NCI-H748 treated with DMSO at 0.1 percent for 48 hours (cell line): Measurements from ENCODE around the gene SLC5A5.
A peak's percentile ranks its signal among the peaks of the same experiment; 100 is the strongest.

Experiments used
- DNase-seq: peaks from one replicate; lab custom pipeline; 2025; lab: John Stamatoyannopoulos, UW

Gene SLC5A5

GRCh38 chr19:17871878-17872250 is at the start of gene SLC5A5:
Gene SLC5A5, plus strand, starts transcription at chr19:17871945. Its CDS starts 375 bp downstream, at chr19:17872320.
- no peak for DNase-seq

DNA sequence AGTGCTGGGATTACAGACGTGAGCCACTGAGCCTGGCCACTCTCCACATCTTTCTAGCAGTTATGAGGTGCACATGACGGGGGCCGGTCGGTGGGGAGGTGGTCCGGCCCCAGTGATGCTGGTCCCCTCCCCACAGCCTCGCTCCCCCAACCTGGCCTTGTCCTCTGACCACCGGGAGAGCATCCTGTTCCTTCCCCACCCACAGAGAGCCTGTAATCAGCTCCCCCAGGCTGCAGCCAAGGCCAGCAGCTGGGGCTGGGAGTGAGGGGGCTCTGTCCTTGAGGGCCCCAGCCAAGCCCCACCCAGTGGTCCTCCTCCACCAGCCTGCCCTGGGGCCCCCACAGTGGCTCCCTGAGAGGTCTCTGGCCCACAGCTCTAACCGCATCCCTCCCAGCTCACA is 47.4 kb upstream of the SLC5A5 start:
- DNase-seq, result no peak

DNA sequence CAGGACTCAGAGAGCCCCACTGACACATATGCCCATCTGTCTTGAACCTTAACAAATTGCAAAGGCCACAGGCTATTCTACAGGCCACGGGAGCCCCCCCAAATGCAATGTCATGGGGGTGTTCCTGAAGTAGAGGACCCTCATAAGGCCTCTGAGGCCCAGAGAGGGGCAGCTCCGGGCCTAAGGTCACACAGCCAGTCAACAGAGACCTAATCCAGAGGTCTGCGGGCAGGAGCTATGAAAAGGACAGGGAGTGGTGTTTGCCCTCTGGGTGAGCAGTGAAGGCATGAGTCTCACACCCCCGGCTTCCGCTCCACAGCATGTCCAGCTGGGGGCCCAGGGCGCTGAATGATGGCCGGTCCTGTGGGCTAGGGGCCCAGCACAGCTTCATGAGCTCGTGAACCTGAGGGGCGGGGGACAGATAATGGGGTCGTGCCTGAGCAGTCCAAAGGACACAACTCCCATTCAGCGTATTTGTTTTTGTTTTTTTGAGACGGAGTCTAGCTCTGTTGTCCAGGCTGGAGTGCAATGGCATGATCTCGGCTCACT is 45.2 kb upstream of the SLC5A5 start:
- no peak for DNase-seq

DNA sequence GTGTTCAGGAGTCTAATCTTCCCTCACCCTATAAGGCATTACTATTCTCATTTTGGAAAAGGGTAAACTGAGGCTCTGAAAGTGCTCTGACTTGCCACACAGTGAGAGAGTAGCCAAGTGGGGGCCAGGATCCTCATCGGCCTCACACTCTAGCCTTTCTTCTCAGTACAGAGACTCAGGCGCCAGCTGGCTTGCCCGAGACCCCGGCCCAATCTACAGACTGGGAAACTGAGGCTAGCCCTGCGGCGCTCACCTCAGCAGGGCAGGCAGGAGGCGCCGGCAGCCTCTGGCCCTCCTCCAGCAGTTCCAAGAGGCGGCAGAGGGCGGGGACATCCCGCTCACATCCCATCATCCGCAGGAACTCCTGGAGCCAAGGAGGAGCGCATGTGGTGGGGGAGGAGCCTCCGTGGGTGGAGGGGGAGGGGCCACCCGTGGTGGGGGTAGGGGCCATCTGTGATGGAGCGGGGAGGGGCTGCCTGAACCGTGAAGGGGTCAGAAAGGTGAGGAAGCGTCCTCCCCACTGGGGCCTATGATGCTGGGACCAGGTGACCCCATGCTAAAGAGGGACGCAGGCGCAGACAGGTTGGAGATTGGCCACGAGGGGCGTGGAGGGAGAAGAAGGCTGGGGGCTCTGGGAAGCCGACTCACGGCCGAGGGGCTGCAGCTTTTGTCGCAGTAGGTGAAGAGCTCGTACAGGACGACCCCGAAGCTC is 41.7 kb upstream of the SLC5A5 start:
- DNase-seq, result peak; percentile 27

DNA sequence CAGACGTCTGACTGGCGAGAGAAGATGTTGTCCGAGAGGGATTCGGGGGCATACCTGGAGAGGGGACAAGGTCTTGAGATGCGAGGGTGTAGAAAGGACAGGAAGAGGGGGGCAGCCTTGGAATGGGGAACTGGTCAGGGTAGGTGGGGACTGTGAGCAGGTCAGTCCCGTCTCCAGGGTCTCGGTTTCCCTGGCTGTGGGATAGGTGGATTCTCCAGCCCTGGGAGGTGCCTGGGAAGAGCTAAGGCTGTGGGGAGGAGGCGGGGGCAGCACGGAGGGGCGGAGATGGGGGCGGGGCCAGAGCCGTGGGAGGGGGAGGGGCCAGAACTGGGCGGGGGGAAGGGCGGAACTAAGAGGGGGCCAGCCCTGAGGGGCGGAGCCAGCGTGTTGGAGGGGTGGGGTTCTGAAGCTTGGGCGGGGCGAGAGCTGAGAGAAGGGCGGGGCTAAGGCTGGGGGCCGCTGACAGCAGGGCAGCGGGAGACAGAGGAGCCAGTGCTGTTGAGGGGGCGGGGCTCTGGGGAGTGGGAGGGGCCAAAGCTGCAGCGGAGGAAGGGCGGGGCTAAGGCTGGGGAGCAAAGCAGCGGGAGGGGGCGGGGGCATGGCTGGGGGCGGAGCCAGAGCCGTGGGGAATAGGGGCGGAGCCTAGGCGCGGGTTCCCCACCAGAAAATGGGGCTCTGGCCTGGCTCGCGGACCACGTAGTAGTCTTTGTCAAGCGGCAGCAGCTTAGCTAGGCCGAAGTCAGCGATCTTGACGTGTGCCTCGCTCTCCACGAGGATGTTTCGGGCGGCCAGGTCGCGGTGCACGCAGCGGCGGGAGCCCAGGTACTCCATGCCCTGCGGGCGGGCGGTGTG is 41.0 kb upstream of the SLC5A5 start:
- DNase-seq, result peak; percentile 66

DNA sequence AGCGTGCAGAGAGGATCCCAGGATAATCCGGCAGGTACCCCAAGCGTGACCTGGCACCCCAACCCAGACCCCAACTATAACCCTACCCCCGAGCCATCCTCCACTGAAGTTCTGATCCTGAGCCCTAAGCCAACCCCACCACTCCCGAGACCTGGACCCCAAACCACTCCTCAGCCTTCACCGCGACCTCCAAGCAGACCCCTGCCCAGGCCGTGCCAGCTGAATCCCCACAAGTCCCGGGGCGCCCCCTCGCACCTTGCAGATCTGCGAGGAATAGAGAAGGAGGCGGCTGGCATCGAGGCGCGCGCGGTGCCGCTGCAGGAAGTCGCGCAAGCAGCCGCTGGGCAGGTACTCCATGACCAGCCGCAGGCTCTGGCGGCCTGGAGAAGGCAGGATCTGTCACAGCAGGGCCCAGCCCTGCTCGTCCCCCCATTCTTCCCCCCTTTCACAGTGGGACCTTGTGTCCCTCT is 40.3 kb upstream of the SLC5A5 start:
- DNase-seq, result no peak

- no peak for DNase-seq
Measured at GRCh38 chr19:17832443-17833208, 39.1 kb upstream of the SLC5A5 start.

DNA sequence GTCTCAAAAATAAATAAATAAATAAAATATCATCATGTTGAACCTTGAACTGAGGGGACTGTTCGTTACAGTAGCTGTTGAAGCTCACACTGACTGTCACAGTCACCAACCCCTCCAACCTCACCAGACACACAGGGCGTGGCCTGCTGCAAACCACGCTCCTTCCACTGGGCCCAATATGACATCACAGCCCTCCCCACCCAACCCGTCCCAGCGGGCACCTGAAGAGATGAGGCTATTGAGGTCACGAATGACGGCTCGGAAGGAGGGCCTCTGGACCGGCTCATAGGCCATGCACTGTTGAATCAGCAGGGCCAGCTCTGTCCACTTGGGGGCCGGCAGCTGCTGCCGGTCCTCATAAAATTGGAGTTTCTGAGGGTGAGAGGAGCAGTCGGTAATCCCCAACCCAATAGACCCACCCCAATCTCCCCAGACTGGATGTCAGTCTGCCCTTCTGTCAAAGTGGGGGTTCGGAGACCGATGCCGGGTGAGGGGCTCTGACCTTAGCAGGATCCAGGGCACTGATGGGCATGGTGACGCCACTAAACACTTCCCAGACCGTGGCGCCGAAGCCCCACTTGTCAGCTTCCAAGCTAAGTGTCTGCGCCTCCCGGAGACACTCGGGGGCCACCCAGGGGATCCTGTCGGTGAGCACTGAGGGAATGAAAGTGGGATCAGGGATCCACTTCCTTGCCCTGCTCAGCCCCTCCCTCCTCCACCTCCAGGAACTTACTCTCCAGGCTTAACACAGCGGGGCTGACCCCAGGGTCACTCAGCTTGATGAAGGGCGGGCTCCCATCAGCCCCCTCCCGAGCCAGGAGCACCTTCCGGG is 37.2 kb upstream of the SLC5A5 start:
- DNase-seq, result no peak

GRCh38 chr19:17835182-17836006 is 36.4 kb upstream of the SLC5A5 start:
- DNase-seq, result no peak

DNA sequence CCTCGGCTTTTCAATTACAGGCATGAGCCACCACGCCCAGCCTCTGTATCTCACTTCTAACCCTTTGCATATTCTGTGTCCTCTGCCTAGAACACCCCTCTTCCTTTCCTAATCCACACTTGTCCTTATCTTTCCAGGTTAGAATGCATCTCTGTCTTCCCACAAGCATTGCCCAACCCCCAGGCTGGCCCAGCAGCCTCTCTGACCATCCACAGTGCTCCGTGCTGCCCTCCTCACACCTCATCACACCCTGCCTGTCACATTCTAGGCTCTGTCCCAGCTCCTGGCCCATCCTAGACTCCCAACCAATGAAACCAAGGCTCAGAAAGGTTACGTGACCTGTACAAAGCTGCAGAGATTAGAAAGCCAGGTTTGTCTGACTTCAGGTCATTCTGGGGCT is 35.2 kb upstream of the SLC5A5 start:
- DNase-seq, result no peak

DNA sequence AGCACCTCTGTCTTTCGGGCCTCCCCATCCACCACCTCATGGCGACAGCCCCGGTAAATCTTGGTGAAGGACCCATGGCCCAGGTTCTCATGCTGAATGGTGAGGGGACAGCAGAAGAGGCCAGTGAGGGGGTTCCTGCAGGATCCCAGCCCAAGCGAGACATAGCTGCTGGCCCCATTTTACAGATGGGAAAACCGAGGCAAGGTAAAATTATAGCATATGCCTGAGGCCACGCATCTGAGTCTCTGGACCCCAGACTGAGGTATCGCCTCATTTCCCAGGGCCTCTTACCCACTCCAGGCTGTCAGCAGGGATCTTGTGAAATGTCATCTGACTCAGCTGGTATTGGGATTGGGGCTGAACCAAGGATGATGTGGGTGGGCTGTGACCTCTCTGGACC is 33.8 kb upstream of the SLC5A5 start:
- DNase-seq, result no peak

- no peak for DNase-seq
Measured at GRCh38 chr19:17840019-17840418, 31.7 kb upstream of the SLC5A5 start.

DNA sequence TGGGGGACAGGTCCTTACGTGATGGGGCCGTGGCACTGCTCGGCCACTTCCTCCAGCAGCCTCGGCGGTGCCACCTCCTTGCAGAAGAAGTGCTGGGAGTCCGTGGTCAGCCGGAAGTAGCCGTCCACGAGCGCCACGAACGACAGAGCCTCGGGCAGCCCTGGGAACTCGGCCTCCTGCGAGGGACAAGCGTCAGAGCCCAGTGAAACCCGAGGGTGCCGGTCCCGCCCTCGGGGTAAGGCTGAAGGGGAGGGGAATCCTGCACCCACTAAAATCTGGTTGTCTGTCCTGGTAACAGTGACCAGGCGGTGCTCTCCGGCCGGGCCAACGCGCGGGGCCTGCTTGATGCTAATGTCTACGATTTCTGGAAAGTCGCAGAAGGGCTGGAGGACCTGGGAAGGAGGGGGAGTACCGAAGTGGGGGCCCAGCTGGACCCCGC is 30.4 kb upstream of the SLC5A5 start:
- DNase-seq, result no peak

DNA sequence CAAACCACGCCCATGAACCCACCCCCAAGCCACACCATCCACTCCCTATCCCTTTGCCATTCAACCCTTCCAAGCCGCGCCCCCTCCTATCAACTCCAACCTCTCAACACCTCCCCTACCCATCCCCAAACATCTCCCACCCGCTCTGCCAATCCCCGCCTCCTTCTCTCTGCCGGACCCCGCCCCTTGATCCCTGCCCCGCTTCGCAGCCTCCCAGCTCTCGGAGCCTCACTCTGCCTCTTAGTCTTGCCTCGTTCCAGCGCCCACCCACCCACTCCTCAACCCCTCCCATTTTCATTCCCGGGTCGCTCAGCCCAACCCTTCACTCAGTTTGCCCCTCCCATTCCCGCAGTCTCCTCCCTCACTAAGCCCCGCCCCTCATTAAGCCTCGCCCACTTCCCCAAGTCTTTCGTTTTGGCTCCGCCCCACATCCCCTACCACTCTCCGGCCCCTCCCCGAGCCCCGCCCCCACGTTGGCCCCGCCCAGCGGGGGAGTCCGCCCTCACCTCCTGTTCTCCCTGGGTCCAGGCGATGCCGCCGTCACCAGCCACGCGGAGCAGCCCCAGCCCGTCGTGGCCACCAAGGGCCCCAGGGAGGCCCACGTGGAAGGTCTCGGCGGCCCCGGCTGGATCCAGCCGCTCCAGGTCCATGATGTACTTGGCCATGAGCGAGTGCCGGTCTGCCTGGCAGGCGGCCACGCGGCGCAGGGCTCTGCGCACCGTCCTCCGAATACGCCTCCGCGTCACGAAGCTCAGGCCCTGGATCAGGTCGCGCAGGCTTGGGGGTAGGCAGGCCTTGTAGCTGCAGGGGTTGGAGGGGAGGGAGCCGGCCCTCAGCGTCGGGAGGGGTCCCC is 29.7 kb upstream of the SLC5A5 start:
- DNase-seq, result peak; percentile 62

DNA sequence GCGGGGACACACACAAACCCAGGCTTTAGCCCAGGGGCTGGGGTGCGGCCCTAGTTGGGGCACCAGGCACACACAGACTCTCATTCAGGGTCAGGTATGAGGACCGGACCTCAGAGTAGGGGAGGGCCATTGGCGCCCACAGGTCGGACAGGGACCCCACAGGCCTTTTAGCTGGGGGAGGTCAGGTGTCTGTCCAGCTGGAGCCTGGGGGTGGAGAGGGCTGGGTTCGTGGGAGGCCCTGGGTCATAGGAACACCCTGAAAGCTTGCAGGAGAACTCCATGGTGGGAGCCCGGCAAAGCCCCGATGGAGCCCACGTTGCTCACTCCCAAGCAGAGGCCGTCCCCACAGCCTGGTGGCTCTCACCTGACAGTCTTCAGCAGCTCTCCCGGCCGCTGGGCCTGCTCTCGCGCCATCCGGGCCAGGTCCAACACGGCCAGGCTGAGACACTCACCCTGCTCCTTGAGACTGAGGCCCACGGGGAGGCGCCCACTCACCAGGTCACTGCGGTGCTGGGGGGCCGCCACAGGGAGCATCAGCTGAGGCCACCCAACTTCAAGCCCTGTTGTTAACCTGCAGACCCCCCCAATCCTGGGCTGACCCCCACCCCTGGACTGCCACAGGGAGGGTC is 29.0 kb upstream of the SLC5A5 start:
- DNase-seq, result no peak

DNA sequence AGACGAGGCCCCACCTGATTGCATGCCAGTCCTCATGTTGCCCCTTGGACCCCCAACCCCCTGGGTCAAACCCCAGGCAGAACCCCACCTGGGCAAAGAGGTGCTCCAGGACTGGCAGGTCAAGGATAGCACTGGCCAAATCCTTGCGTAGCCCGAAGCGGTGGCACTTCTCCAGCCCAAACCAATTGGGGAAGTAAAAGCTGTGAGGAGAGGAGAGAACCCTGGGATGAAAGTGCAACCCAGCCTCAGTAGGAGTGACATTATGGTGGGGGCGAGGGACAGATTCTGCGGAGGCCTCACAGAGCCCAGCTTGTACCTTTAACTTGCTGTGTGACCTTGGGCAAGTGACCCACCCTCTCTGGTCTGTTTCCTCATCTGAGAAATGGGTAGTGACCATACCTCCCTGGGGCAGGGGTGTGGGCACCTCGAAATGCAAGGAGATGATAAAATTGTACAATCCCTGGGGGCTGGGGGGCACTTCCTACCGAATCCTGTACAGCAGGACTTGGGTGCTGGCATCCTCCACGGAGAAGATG is 28.4 kb upstream of the SLC5A5 start:
- DNase-seq, result no peak

DNA sequence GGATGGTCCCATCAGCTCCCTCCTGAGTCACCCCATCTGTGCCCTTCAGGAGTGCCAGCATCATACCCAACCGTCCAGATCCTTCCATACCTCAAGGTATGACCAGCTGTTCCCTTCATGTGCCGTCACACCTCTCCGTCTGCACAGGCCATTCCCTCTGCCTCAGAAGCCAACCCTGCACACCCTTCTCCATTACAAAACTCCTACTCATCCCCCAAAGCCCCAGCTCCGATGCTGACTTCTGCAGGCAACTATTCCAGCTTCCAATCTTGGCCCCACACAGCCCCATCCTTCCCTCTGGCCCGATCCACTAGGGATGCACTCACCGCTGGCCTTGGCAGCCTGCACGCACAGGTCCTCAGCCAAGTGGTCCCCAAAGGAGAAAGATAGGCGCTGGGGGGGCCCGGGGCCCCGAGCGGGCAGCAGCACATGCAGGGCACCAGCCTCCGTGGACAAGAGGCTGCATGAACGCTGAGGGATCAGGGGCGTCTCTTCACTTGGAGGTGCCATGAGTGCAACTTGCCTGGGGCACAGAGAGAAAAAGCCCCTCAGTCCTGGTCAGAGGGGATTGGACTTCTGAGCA is 27.7 kb upstream of the SLC5A5 start:
- no peak for DNase-seq

GRCh38 chr19:17846146-17846545 is 25.6 kb upstream of the SLC5A5 start:
- no peak for DNase-seq
